Mucosa of rectum (tissue), 2 donors: Measurements from ENCODE around the gene TSR3.

Source experiments
- H3K27ac ChIP-seq, 2 donors: one replicate each; pipeline ENCODE4 v1.7.0; 2013; ENCODE audit warnings: inconsistent platforms in 2 of 2, low read depth in 2 of 2, low read length in 2 of 2
- H3K27me3 ChIP-seq, 2 donors: one replicate each; pipeline ENCODE4 v1.7.0; 2013; ENCODE audit warnings: low read length in 2 of 2; ENCODE audit not compliant: control insufficient read depth in 2 of 2, insufficient read depth in 2 of 2
- H3K36me3 ChIP-seq, 2 donors: one replicate each; pipeline ENCODE4 v1.7.0; 2013; ENCODE audit warnings: low read length in 2 of 2; ENCODE audit not compliant: control insufficient read depth in 2 of 2, insufficient read depth in 2 of 2
- H3K4me1 ChIP-seq, 2 donors: one replicate each; pipeline ENCODE4 v1.7.0; 2013; ENCODE audit warnings: low read length in 2 of 2, mild to moderate bottlenecking in 1 of 2; ENCODE audit not compliant: control insufficient read depth in 2 of 2, insufficient read depth in 2 of 2
- H3K4me3 ChIP-seq, 2 donors: one replicate each; pipeline ENCODE4 v1.7.0; 2013; ENCODE audit warnings: low read length in 2 of 2
- H3K9ac ChIP-seq, 2 donors: one replicate each; pipeline ENCODE4 v1.7.0; 2013; ENCODE audit warnings: low read length in 2 of 2, low read depth in 1 of 2, mild to moderate bottlenecking in 1 of 2
- H3K9me3 ChIP-seq, 2 donors: one replicate each; pipeline ENCODE4 v1.7.0; 2013; ENCODE audit warnings: low read length in 2 of 2; ENCODE audit not compliant: control insufficient read depth in 2 of 2
- donor health status: healthy.
- donor health status: Normal muscosa, but diverticular disease.

The TSR3 gene

GRCh38 chr16:1345651-1346421, 5.8 kb downstream of the TSR3 start:
- H3K36me3 ChIP-seq: peaks cover 0 to 18% of the 10 kb centered on the region in 2 donors
- no peak overlapping the region for H3K27ac ChIP-seq
- H3K9ac ChIP-seq: no peak overlapping the region
- peaks cover 20 to 28% of the 10 kb centered on the region in 2 donors for H3K4me1 ChIP-seq
- H3K4me3 ChIP-seq: no peak overlapping the region
- no peaks in the 10 kb centered on the region for H3K9me3 ChIP-seq
- no peaks in the 10 kb centered on the region for H3K27me3 ChIP-seq

GRCh38 chr16:1345087-1345486, 6.6 kb downstream of the TSR3 start:
- Histone ChIP-seq H3K27ac (no peak overlapping the region), H3K4me3 (no peak overlapping the region), H3K36me3 (peaks cover 0 to 15% of the 10 kb centered on the region in 2 donors), H3K9me3 (no peaks in the 10 kb centered on the region), H3K9ac (no peak overlapping the region), H3K27me3 (no peaks in the 10 kb centered on the region), H3K4me1 (peaks cover 15 to 22% of the 10 kb centered on the region in 2 donors)

- no peak overlapping the region for H3K9ac ChIP-seq
- peaks cover 15 to 22% of the 10 kb centered on the region in 2 donors for H3K4me1 ChIP-seq
- no peaks in the 10 kb centered on the region for H3K27me3 ChIP-seq
- no peak overlapping the region for H3K4me3 ChIP-seq
- no peaks in the 10 kb centered on the region for H3K9me3 ChIP-seq
- peaks cover 0 to 10% of the 10 kb centered on the region in 2 donors for H3K36me3 ChIP-seq
- H3K27ac ChIP-seq: no peak overlapping the region
Observed at GRCh38 chr16:1344499-1344898, 7.2 kb downstream of the TSR3 start.

DNA sequence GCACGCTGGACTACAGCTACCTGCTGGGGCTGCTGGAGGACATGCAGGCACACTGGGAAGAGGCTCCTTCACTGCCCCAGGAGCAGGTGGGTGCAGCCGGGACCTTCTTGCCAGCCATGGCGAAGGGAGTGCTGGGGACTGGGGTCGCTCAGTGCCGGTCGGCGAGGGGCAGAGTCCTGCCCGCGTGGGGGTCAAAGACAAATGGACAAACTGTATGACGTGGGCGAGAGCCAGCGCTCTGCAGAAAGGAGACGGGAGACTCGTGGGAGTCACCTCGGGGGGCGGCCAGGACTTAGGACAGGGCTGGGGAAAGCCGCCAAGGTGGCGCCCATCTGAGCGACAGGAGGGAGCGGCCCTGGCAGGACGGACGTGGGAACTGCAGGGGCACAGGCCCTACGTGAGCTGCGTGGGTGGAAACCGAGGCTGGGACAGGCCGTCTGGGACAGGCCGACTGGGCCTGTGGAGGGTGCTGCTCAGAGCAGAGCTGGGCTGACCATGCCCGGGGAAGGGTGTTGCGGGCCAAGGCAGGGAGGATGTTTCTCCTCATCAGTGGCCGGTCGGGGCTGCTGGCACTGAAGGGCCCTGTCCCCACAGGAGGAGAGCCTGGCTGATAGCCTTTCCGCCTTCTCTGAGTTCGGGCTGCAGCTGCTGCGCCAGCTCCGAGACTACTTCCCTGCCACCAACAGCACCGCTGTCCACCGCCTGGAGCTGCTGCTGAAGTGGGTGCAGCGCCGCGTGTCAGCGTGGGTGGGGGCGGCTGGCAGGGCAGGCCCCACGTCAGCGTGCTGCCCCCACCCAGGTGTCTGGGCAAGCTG, 8.0 kb downstream of the TSR3 start:
- no peaks in the 10 kb centered on the region for H3K9me3 ChIP-seq
- no peaks in the 10 kb centered on the region for H3K27me3 ChIP-seq
- peak overlapping the region; percentile 69 for H3K4me3 ChIP-seq
- H3K4me1 ChIP-seq: peaks cover 15 to 22% of the 10 kb centered on the region in 2 donors
- peak overlapping the region in 1 of 2 donors; percentile 48 for H3K27ac ChIP-seq
- peak overlapping the region in 1 of 2 donors; percentile 33 for H3K9ac ChIP-seq
- H3K36me3 ChIP-seq: peaks cover 0 to 2% of the 10 kb centered on the region in 2 donors

DNA sequence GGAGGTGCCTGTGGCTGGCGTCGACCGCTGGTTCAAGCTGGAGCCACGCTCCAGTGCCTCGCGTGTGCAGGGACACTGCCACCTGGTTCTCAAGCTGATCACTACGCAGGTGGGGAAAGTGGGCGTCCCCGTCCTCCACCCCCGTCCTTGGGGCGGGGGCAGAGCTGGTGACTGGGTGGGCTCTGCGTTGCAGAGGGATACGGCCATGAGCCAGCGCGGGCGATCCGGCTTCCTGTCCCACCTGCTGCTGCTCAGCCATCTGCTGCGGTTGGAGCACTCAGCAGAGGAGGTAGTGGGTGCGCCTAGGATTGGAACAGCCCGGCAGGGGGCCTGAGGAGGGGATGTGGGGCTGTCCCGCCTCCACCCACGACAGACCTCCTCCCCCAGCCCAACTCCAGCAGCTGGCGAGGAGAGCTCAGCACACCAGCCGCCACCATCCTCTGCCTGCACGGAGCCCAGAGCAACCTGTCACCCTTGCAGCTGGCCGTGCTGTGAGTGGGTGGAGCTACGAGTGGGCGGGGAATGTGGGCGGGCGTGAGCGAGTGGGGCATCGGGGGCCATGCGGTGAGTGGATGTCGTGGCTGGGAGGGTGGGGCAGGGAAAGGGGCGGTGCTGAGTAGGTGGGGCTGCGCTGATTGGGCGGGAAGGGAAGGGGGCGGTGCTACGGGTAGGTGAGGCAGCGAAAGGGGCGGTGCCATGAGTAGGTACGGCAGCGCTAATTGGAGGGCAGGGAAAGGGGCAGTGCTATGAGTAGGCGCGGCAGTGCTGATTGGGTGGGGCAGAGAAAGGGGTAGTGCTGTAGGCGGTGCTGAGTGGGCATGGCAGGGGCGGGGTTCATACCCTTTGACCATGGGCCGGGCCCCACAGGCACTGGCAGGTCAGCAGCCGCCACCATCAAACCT, 8.9 kb downstream of the TSR3 start:
- peak overlapping the region; percentile 69 for H3K4me3 ChIP-seq
- no peak overlapping the region for H3K9ac ChIP-seq
- no peaks in the 10 kb centered on the region for H3K9me3 ChIP-seq
- H3K36me3 ChIP-seq: no peaks in the 10 kb centered on the region
- peak overlapping the region in 1 of 2 donors; percentile 48 for H3K27ac ChIP-seq
- no peaks in the 10 kb centered on the region for H3K27me3 ChIP-seq
- H3K4me1 ChIP-seq: peaks cover 15 to 22% of the 10 kb centered on the region in 2 donors

DNA sequence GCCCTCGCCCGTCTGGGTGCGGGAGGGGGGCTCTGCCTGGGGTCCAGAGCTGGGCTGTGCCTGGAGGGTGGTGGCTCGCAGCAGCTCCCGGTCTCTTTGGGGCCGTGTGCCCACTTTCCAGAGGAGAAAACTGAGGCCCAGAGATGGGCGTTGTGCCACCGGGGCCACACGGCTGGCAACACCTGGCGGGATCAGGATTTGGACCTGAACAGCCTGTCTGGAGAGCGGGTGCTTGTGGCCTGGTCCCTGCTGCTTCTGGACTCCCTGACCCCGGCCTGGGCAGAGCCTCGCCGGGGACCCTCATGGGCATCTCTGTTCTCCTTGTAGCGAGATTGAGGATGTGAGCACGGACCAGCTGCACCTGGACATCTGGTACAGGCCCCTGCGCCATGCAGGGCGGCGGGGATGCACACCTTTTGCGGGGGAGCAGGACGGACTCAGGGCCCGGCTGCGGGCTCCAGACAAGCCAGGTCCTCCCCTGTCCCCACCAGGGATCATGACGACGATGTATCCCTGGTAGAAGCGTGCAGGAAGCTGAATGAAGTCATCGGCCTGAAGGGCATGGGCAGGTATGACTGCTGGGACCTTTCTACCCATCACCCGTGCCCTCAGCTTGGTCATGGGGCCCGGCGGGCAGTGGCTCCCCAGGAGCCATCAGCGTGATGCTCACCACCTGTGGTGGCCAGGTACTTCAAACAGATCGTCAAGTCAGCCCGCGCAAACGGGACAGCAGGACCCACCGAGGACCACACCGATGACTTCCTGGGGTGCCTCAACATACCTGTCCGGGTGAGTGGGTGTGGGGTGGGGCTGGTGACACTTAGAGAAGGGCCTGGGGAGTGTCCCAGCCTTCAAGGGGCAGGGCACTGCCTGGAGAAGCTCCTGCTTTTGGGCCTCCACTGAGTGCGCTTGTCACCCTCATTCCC, 9.9 kb downstream of the TSR3 start:
- Histone ChIP-seq H3K4me3 (peak overlapping the region in 1 of 2 donors; percentile 51), H3K9ac (no peak overlapping the region), H3K27ac (peak overlapping the region in 1 of 2 donors; percentile 40), H3K36me3 (no peaks in the 10 kb centered on the region), H3K27me3 (peaks cover 0 to 2% of the 10 kb centered on the region in 2 donors), H3K9me3 (no peaks in the 10 kb centered on the region), H3K4me1 (peaks cover 15 to 22% of the 10 kb centered on the region in 2 donors)

DNA sequence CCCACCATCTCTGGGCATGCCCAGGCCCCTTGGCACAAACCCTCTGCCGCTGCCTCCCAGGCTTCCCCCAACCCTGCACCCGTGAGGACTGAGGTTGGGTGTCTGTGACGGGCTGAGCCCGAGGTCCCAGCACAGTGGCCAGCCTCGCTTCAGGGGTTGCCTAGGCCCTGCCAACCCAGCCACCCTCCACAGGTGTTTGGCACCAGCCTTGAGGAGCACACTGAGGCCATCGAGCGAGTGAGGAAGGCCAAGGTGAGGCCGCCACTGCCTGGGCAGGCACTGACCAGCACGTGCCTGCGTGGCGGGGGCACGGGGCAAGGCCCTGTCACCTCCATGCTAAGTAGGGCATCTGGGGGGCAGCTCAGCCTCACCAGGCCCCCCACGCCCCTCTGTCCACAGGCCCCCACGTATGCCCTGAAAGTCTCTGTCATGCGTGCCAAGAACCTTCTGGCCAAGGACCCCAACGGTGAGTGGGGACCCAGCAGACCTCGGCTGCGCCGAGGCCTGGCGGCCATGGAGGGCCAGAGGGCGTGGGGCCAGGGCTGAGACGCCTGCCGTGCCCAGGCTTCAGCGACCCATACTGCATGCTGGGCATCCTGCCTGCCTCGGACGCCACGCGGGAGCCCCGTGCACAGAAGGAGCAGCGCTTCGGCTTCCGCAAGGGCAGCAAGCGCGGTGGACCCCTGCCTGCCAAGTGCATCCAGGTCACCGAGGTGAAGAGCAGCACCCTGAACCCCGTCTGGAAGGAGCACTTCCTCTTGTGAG, 10.8 kb downstream of the TSR3 start:
- Histone ChIP-seq H3K4me3 (no peak overlapping the region), H3K4me1 (peaks cover 15 to 22% of the 10 kb centered on the region in 2 donors), H3K27me3 (peaks cover 4 to 10% of the 10 kb centered on the region in 2 donors), H3K9ac (no peak overlapping the region), H3K27ac (no peak overlapping the region), H3K9me3 (no peaks in the 10 kb centered on the region), H3K36me3 (no peaks in the 10 kb centered on the region)

GRCh38 chr16:1338855-1339675, 12.6 kb downstream of the TSR3 start:
- no peak overlapping the region for H3K4me3 ChIP-seq
- H3K9me3 ChIP-seq: no peaks in the 10 kb centered on the region
- H3K36me3 ChIP-seq: no peaks in the 10 kb centered on the region
- peaks cover 15 to 18% of the 10 kb centered on the region in 2 donors for H3K4me1 ChIP-seq
- H3K27me3 ChIP-seq: peaks cover 12 to 24% of the 10 kb centered on the region in 2 donors
- H3K27ac ChIP-seq: no peak overlapping the region
- H3K9ac ChIP-seq: no peak overlapping the region
